HG02884 (cell line): ENCODE results near the gene PGAM5.
A peak's percentile ranks its signal among the peaks of the same experiment; 100 is the strongest.
"Not testable (repeated sequence)": the region's sequence is repeated elsewhere in the genome, so short reads cannot be mapped to it uniquely, and the experiment has no call there.

Experiments used
- ATAC-seq: cut with Tn5 transposase; IDR thresholded peaks from one replicate; pipeline ENCODE4 v1.9.1; 2021; ENCODE audit warnings: mild to moderate bottlenecking, moderate library complexity; ENCODE audit not compliant: unreplicated experiment

The PGAM5 gene

DNA sequence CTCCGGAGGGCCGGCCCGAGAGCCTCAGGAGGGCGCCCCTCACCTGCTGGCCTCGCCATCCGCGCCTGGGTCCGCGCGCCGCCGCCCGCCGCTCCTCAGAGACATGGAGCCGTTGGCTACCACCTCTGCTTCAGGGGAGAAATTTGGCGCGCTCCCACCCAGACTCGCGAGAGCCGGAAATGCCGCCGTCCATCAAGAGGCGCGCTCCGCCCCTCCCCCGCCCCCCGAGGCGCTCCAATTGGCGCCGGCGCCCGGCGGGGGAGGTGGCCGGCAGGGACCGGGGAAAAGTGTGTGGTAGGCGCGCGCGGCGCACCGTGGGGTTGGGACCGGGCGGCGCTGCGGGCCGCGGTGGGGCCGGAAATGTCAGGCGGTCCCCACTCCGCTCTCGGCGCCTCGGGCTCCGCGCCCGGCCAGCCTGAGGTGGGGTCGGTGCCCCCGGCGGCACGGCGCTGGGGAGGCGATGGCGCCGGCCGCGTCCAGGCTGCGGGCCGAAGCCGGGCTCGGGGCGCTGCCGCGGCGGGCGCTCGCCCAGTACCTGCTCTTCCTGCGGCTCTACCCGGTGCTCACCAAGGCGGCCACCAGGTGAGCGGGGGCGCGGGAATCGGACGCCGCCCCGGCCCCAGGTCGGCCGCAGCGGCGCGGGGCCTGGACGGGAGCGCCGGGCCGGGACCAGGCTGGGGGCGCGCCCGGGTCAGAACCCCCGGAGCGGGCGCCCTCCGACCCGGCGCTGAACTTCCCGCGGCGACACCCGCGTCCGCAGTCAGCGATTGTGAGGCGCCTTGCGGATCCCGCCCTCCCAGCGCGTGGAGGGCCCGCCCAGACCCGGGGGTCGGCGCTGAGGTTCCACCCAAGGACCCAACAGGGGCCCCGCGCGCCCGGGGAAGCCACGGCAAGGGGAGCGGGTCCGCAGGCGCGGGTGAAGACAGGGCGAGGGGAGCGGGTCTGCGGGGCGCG is 23.2 kb upstream of the PGAM5 start, which contains the start of the genes POLE and PXMP2:
TSS of gene POLE (minus strand) at position 132 of the 954 bp plus-strand sequence. CDS start at position 105, 27 bp downstream.
TSS of gene PXMP2 (plus strand) at position 377 of the 954 bp plus-strand sequence. CDS start at position 461, 84 bp downstream.
- peak; percentile 89 for ATAC-seq

DNA sequence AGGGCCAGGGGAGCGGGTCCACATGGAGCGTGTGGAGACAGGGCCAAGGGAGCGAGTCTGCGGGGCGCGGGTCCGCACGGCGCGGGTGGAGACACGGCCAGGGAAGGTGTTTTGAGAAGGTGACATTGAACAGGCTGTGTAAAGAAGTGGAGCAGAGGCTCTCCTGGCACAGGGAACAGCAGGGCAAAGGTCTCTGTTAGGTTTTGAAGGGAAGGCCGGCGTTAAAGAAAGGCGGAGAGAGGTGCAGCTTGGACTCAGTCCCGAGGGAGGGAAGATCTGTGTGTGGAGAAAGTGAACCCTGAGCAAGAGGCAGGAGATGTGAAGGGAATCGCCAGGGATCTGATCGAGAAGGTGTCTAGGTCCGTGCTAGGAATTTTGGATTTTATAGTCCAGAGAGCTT is 21.4 kb upstream of the PGAM5 start:
- ATAC-seq = no peak

DNA sequence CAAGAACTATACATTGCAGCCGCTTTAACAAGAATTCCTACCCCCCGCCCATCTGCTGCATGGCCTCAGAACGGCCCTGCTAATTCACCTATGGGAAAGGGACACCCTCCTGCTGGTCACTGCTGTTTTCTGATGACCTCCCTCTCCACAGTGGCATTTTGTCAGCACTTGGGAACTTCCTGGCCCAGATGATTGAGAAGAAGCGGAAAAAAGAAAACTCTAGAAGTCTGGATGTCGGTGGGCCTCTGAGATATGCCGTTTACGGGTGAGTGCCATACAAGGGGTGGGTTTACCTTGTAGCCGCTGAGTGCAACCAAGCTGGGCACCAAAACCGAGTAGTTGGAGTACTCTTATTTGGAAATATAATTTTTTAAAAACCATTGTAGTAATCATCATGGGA is 20.5 kb upstream of the PGAM5 start:
- ATAC-seq = no peak

DNA sequence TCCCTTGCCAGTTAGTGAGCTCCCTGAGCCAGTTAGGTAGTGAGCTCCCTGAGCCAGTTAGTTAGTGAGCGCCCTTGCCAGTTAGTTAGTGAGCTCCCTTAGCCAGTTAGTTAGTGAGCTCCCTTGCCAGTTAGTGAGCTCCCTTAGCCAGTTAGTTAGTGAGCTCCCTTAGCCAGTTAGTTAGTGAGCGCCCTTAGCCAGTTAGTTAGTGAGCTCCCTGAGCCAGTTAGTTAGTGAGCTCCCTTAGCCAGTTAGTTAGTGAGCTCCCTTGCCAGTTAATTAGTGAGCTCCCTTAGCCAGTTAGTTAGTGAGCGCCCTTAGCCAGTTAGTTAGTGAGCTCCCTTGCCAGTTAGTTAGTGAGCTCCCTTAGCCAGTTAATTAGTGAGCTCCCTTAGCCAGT is 18.6 kb upstream of the PGAM5 start:
- not testable (repeated sequence) for ATAC-seq

DNA sequence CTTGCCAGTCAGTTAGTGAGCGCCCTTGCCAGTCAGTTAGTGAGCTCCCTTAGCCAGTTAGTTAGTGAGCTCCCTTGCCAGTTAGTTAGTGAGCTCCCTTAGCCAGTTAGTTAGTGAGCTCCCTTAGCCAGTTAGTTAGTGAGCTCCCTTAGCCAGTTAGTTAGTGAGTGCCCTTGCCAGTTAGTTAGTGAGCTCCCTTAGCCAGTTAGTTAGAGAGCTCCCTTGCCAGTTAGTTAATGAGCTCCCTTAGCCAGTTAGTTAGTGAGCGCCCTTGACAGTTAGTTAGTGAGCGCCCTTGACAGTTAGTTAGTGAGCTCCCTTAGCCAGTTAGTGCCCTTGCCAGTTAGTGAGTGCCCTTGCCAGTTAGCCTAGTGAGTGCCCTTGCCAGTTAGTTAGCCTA is 15.8 kb upstream of the PGAM5 start:
- ATAC-seq = not testable (repeated sequence)

DNA sequence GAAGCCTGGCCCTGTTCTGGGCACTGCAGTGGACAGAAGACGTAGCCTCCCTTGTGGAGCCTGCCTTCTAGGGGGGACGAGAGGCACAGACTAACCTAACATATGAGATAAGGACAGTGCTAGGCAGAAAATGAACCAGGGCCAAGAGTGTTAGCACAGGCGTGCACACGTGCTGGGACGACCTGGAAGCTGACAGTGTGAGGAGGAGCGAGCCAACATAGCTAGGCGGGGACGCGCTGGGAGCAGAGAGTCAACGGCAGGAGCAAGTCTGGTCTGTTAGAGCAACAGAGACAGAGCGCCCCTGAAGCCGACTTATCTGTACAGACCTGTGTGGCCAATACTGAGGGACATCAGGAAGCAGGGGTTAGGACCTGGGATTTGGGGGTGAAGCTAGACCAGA is 15.2 kb upstream of the PGAM5 start:
- ATAC-seq = no peak

DNA sequence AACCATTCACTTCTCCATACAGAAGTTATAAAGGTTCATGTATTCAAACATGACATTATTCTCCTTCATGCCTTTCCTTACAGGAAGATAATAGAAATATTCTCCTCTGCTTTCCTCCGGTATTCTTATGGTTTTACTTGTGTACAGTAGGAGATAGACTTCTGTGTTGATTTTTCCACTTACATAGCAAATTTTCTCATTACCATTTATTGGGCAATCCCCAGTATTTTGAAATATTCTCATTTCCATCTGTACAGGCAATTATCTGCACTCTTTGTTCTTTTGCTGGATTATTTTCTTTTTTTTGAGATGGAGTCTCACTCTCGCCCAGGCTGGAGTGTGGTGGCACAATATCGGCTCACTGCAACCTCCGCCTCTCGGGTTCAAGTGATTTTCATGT is 12.3 kb upstream of the PGAM5 start:
- ATAC-seq = no peak

DNA sequence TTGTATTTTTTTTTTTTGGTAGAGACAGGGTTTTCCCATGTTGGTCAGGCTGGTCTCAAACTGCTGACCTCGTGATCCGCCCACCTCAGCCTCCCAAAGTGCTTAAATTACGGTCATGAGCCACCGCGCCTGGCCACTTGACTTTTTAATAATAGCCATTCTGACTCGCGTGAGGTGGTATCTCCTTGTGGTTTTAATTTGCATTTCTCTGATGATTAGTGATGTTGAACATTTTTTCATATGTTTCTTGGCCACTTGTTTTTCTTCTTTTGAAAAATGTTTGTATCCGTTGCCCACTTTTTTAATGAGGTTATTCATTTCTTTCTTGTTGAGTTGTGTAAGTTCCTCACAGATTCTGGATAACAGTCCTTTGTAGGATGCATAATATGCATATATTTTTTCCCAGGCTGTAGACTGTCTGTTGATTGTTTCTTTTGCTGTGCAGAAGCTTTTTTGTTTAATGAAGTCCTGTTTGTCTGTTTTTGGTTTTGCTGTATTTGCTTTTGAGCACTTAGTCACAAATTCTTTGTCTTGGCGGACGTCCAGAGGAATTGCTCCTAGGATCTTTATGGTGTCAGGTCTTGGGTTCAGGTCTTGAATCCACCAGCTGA is 10.3 kb upstream of the PGAM5 start:
- no peak for ATAC-seq

DNA sequence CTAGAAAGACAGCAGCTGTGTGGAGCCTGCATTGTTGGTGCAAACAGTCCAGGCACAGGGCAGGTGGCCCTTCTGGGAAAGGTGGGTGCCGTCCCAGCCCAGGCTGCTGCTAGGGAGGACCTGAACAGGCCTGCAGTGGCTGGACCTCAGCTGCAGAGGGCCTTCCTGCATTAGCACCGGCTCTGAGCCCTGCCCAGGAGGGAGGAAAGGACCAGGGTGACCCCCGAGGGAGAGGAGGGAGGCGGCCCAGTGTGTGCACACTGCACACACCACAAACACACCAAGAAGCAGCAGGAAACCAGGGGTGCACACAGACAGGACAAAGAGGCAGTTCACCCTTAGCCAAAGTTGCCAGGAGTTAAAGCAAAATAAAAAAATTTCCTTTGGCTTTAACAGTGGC is 8.0 kb upstream of the PGAM5 start:
- no peak for ATAC-seq

DNA sequence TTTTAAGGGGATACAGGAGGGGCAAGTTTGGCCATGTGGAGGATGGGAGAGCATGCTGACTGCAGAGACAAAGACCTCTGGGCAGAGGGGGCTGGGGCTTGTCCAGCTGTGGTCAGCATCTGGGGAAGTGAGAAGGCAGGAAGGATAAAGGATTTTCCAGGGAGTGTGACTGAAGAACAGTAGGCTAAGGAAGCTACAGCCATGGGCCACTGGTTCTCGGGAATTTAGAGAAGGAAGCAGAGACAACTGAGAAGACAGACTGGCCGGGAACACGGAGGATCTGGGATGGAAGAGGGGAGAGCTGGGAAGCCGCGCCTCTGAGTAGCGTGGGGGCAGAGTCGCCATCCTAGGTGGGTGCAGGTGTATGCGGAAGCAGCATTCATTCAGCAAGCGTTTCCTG is 7.0 kb upstream of the PGAM5 start:
- no peak for ATAC-seq

DNA sequence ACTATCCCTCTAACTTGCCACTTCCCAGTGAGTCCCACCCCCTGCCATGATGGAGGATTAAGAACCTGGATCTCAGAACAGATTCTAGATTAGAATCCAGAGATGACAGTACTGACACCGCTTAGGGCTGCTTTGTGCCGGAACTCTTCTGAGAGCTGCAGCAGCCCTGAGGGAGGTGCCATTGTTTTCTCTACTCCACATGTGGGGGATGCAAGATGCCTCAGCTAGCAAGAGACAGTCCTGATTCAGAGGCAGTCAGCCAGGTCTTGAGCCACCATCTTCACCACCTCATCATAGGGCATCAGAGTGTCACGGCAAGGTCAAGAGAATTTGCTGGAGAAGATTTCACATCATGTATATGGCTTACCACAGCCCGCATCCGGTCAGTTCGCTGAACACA is 3.4 kb upstream of the PGAM5 start:
- no peak for ATAC-seq

DNA sequence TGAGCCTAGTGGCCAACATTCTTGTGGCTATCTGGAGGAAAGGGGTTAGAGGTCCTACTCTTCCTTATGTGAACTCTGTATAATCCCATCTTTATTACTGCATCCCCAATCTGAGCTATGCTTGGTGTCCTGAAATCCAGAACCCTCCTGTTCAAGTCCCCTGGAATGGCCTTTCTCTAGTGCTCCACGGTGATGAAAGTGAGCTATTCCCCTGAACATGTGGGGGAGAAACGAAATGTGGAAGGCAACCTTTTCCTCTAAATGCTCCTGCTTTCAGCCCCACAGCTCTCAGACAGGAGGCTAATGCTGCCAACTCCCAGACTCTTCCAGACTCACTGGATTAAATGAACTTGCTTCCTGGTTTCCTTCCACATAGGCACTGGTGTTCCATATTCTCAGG is 2.5 kb upstream of the PGAM5 start:
- ATAC-seq = no peak

DNA sequence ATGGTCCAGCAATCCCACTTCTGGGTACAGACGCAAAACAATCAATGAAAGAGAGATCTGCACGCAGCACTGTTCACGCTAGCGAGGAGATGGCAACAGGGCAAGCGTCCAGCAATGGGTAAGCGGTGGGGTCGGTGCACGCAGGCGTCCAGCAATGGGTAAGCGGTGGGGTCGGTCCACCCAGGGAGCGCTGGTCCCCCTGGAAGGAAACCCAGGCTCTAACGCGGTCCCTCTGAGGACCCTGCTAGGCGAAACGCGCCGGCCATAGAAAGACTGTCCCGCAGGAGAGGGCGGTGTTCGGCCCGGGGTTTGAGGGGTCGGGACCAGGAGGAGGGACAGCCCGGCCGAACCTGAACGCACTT is 618 bp upstream of the PGAM5 start:
- ATAC-seq = peak; percentile 29

DNA sequence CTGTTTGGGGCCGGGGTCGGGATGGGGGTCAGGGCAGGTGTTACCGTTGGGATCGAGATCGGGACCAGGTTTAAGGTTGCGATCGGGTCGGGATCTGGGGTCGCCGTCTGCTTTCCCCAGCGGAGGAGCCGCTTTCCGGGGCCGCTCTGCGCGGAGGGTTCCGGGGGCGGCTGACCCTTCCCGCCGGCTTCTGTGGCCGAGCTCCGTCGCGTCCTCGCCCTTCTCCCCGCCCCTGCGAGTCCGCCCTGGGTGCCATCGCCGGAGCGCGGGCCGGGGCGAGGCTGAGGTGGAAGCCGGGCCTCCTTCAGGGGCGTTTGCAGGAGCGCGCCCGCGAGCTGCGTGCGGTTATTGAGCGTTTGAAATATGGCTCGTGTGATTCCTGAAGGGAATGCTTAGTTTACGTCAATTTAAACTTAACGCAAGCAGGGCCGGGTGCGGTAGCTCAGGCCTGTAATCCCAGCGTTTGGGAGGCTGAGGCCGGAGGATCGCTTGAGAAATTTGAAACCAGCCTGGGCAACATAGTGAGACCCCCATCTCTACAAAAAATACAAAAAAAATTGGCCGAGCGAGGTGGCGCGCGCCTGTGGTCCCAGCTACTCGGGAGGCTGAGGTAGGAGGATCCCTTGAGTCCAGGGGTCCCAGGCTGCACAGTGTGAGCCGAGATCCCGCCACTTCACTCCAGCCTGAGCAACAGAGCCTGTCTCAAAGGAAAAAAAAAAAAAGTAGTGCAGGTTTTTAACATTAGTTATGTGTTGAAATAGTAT is 620 bp downstream of the PGAM5 start:
- ATAC-seq = peak; percentile 6

DNA sequence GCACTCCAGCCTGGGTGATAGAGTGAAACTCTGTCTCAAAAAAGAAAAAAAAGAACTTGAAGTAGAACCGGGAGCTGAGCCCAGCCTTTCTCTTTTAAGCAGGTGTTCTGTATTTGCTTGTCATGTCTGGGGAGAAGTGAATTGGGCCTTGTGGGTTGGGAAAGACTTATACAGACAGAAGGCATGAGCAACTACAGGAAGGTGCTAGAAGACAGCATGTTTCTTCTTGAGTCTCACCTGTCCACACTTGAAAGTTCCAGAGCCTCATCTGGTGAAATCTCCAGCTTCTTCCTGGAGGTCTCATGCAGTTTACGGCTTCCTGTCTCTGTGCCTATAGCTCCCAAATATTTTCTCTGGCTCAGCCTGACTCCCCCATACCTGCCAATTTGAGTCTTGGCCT is 2.5 kb downstream of the PGAM5 start:
- ATAC-seq = no peak

DNA sequence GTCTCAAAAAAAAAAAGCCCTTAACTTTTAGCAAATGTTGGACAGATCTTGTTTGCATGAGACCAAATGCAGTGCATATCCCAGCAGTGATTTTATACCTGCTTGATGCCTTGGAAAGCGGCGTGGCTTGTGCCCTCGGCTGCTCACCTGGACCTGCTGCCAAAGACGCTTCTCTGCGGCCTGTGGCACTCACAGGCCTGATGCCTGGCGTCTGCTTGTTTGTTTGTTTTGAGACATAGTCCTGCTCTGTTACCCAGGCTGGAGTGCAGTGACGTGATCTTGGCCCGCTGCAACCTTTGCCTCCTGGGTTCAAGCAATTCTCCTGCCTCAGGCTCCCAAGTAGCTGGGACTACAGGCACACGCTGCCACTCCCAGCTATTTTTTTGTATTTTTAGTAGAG is 5.2 kb downstream of the PGAM5 start:
- no peak for ATAC-seq

DNA sequence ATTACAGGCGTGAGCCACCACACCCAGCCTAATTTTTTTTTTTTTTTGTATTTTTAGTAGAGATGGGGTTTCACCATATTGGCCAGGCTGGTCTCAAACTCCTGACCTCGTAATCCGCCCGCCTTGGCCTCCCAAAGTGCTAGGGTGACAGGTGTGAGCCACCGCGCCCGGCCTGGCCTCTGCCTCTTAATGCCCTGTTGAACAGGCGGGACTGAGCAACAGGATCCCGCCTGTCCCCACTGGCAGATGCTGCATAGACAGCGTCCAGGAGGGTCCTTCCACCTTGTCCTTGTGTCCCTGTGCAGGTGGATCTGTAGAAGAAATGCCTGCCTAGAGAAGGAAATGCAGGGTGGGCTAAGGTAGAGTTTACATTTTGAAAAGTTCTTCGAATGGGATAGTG is 5.7 kb downstream of the PGAM5 start:
- ATAC-seq = no peak

DNA sequence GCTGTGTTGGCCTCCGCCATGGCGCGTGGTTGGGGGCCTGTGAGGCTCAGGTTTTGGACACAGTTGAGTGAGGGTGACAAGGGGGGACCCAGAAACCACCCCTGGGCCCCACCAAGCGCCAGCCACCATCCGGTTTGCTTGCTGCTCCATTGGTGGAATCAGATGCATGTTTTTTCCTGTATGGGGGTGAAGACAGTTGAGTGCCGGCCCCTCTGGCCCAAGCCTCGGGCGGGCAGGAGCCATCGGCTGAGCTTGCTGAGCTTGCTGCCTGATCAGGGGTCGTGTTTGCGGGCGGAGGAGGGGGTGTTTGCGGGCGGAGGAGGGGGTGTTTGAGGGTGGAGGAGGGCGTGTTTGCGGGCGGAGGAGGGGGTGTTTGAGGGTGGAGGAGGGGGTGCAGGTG is 6.4 kb downstream of the PGAM5 start:
- ATAC-seq = no peak

DNA sequence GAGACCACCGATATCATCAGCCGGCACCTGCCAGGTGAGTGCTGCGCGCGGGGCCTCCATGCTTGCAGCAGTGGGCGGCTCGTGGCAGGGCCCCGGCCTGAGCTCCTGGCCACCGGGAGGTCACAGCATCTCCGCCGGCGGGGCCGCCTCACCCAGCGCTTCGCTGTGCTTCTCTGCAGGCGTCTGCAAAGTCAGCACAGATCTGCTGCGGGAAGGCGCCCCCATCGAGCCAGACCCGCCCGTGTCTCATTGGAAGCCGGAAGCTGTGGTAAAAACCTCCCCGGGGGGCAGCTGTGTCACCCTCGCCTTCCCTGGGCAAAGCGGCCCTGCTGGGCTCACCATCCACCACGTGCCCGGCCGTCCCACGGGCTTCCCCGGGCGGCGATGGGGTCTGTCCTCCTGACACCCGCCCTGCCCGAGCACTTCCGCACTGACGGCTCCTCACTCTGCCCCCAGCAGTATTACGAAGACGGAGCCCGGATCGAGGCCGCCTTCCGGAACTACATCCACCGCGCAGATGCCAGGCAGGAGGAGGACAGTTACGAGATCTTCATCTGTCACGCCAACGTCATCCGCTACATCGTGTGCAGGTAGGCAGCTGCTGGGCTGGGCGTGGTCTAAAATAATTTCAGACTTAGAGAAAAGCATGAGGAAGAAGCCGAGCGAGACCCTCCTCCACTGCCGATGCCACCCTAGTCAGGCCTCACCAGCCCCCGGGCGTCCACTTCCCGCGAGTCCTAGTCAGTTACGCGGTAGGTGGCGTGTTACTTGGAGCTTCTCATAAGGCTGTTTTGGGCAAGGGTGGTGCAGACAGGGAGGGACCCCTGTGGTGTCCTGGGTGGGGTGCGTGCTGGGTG is 7.1 kb downstream of the PGAM5 start:
- ATAC-seq = no peak

DNA sequence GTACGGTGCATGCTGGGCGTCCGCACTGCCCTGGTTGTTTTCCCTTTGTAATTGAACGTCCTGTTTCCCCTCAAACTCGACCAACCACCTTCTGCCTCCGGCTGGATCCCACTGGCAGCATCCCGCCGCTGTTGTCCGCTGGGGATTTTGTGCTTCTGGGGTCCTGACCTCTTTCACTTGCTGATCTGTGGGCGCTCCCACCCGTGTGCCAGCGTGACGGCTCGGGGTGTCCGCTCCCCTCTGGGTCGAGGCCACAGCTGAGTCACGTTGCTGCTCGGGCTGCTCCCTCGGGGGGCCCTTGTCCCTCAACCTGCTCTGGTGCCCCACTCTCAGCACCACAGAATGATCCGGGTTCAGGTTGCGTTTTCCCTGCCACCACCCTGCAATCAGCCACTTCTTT is 8.0 kb downstream of the PGAM5 start:
- no peak for ATAC-seq
